ENCODE measurements around the gene ABCE1. TPM values are rescaled to one million over a fixed set of nuclear protein-coding genes. Genes with fewer than 3 reads are reported as not detected.

Gene ABCE1
- total and polyA plus RNA-seq, 3 donors from 2014 or later, result 34.0 to 80.1 (median 73.2) TPM

DNA sequence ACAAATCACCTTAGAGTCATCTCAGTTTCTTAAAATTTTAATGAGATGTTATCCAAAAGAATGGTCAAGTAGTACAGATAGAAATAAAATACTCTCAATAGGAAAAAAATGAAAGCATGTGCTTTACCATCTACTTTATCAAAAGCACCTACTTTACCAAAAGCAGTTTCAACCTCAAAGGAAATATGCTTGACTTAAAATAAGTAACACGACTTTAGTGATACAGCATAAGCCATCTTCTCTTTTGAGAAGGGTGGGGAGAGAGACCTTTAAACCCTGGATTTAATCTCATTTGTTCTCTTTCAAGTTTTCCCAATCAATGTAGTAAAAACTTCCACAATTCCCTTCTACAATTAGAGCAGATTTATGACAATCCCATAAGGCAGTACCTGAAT is 55.8 kb downstream of the ABCE1 start:
- Histone ChIP-seq H3K27ac (peak overlapping the region in 1 of 2 donors; percentile 1), H3K4me3 (no peak overlapping the region), H3K4me1 (peaks cover 6% of the 10 kb centered on the region), H3K27me3 (no peaks in the 10 kb centered on the region), H3K9me3 (no peaks in the 10 kb centered on the region), H3K36me3 (ENCODE audit: low read depth, missing control alignments) (no peaks in the 10 kb centered on the region)
- no peak for DNase-seq
- intact Hi-C loops (cut with DNase I; ENCODE audit: low total_unique reads), result no loop called here
- no peak for TF ChIP-seq POLR2A (IDR thresholded peaks at IDR 0.05)
- TF ChIP-seq, protein P1, sequence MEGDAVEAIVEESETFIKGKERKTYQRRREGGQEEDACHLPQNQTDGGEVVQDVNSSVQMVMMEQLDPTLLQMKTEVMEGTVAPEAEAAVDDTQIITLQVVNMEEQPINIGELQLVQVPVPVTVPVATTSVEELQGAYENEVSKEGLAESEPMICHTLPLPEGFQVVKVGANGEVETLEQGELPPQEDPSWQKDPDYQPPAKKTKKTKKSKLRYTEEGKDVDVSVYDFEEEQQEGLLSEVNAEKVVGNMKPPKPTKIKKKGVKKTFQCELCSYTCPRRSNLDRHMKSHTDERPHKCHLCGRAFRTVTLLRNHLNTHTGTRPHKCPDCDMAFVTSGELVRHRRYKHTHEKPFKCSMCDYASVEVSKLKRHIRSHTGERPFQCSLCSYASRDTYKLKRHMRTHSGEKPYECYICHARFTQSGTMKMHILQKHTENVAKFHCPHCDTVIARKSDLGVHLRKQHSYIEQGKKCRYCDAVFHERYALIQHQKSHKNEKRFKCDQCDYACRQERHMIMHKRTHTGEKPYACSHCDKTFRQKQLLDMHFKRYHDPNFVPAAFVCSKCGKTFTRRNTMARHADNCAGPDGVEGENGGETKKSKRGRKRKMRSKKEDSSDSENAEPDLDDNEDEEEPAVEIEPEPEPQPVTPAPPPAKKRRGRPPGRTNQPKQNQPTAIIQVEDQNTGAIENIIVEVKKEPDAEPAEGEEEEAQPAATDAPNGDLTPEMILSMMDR (IDR thresholded peaks at IDR 0.05), result no peak
- WGBS, 2 donors, result 57 to 77% methylated on average over 1 of the region's 1 CpG

DNA sequence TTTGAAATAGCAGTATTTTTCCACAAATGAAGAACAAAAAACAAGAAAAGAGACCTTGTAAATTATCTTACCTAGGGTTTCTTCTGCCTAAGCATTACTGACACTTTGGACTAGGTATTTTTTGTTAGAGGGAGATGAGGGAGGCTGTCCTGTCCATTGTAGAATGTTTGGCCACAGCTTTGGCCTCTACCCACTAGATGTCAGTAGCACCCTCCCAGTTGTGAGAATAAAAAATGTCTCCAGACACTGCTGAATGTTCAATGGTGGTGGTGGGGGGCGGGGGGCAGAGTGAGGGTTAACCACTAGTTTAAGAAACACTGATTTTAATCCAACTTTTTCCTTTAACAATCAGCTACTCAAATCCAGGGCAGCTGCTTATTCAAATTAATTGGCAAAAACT is 56.5 kb downstream of the ABCE1 start:
- 84 to 89% methylated on average over 1 of the region's 1 CpG for WGBS, 2 donors
- TF ChIP-seq POLR2A (IDR thresholded peaks at IDR 0.05), result no peak
- TF ChIP-seq, protein P1 (IDR thresholded peaks at IDR 0.05), result peak in 2 of 3 experiments; percentile 7 to 36
- Histone ChIP-seq H3K27me3 (no peaks in the 10 kb centered on the region), H3K9me3 (no peaks in the 10 kb centered on the region), H3K4me1 (peaks cover 6% of the 10 kb centered on the region), H3K27ac (no peak overlapping the region), H3K4me3 (no peak overlapping the region), H3K36me3 (ENCODE audit: low read depth, missing control alignments) (no peaks in the 10 kb centered on the region)
- DNase-seq, result peak; percentile 43
- intact Hi-C loops (cut with DNase I; ENCODE audit: low total_unique reads), result no loop called here

DNA sequence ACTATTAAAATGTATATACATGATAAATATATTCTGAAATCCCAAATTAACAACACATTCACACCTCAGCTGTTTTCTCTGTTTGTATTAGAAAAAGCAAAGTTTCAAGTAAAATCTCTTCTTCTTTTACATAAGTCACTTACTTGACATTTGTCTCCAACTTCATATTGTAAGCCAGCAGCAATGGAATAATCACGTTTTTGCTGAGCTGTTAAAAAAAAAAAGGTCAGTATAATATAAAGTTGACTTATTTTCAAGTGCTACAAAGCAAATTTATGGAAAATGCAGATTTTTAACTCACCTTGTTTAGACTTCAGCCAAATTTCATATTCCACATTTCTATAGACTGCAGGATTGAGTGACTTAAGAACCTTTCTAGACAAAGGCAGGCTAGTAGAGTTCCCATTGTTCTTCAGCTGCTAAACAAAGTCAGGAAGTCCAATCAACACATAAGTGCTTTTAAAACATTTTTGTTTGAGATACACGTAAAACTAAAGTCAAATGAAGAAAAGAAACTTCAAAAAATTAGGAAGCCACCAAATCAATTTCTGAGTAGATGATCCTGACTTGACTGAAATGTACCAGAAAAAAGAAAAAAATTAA is 57.3 kb downstream of the ABCE1 start:
- Histone ChIP-seq H3K36me3 (ENCODE audit: low read depth, missing control alignments) (no peaks in the 10 kb centered on the region), H3K4me3 (no peak overlapping the region), H3K9me3 (no peaks in the 10 kb centered on the region), H3K27me3 (no peaks in the 10 kb centered on the region), H3K4me1 (peaks cover 6% of the 10 kb centered on the region), H3K27ac (no peak overlapping the region)
- 77 to 79% methylated on average over 2 of the region's 2 CpGs for WGBS, 2 donors
- no peak for DNase-seq
- intact Hi-C loops (cut with DNase I; ENCODE audit: low total_unique reads), result no loop called here
- TF ChIP-seq, protein P1 (IDR thresholded peaks at IDR 0.05), result no peak
- TF ChIP-seq POLR2A (IDR thresholded peaks at IDR 0.05), result no peak

DNA sequence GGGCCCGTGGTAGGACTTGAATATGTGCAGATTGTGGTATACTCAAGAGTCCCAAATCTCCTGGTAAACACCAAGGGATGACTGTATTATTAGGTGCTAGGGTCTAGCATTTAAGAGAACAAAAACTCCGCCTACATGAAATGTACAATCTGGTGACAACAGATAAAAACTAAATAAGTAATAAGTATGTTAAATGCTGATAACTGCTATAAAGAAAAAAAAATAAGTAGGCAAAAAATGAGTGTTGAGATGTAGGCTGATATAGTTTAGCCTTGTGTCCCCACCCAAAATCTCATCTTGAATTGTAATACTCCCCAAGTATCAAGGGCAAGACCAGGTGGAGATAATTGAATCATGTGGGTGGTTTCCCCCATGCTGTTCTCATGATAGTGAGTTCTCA is 58.9 kb downstream of the ABCE1 start:
- intact Hi-C loops (cut with DNase I; ENCODE audit: low total_unique reads), result no loop called here
- WGBS, 2 donors, result 96 to 100% methylated on average over 2 of the region's 2 CpGs
- H3K27me3 ChIP-seq, result no peaks in the 10 kb centered on the region

More for the DNA sequence above, 58.9 kb downstream of the ABCE1 start:
- DNase-seq, result no peak
- TF ChIP-seq, protein P1 (IDR thresholded peaks at IDR 0.05), result no peak
- no peak for TF ChIP-seq POLR2A (IDR thresholded peaks at IDR 0.05)
- H3K27ac ChIP-seq, result no peak overlapping the region
- peaks cover 6% of the 10 kb centered on the region for H3K4me1 ChIP-seq
- no peaks in the 10 kb centered on the region for H3K36me3 ChIP-seq (ENCODE audit: low read depth, missing control alignments)
- H3K9me3 ChIP-seq, result no peaks in the 10 kb centered on the region
- no peak overlapping the region for H3K4me3 ChIP-seq

All from testis (tissue), 3 donors.